HG03064 (cell line): ENCODE data around the gene FNDC1.

Experiments used
- ATAC-seq: cut with Tn5 transposase; IDR thresholded peaks from one replicate; pipeline ENCODE4 v1.9.1; 2021; ENCODE audit warnings: low read depth; ENCODE audit not compliant: unreplicated experiment

The FNDC1 gene

GRCh38 chr6:159203304-159204005, 34.3 kb downstream of the FNDC1 start:
- ATAC-seq, result no peak

GRCh38 chr6:159204605-159205004, 35.4 kb downstream of the FNDC1 start:
- ATAC-seq, result no peak

DNA sequence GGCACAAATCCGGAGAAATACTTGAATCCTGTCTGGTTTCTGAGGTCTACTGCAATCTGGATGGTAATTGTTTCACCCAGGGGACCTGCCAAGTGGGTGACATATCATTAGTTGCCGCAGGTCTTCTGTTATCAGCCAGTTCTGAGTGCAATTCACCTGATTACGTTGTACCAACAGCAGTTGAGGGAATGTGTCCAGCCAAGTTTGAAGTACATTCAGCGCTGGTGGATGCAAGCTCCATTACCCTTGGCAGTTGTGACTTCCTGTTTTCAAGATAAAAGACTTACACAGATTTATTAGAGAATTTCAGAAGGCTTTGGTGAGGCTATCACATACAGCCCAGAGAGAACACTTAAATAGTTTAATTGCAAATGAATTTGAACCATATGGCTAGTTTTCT, 42.8 kb downstream of the FNDC1 start:
- ATAC-seq, result no peak

DNA sequence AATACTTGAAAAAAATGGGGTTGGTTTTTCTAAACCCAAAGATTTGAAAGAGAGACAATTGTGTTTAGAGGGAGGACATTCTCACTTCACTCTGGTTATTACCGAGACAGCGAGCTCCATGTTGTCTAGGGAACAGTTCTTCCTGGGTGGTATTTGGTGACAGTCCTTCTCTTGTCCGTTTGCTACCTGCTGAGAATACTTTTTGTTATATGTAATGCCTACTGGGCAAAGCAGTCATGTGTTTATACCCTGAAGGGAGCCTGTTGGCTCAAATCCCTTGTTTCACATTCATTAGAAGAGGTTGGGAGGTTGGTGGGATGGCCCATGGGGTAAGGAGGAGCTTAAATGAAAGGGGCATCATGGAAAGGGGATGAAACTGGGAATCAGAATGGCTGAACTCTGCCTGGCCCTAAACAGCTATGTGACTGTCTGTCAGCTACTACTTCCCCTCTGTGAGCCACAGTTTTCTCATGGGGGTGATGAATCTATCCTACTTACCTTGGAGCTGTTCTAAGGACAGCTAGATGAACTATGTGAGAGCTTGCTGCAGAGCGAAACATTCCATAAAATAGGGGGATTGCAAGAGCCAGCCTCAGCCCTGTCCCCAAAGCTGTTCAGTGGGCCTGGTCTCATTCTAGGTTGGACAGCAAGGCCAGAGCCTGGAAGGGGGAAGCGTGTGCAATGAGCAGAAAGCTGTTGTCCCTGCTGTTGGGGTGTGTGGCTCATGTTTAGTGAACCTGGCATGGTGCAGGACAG, 43.5 kb downstream of the FNDC1 start:
- no peak for ATAC-seq

DNA sequence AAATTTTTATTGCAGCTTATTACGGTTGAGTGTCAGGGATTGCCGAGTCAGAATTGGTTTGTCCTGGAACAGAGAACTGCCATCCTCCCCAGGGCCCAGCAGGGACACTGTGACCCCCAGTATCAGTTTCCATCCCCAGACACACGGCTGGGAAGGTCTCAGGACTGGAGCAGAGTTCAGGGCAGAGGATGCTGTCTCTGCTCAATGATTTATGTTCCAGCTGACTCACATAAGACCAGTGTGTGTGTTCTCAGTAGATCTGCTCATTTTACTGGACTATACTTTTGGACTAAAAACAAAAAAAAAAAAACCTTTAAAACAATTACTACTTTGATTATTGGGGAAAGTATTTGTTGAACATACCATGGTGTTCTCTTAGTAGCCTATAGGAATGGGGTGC, 44.2 kb downstream of the FNDC1 start:
- no peak for ATAC-seq

DNA sequence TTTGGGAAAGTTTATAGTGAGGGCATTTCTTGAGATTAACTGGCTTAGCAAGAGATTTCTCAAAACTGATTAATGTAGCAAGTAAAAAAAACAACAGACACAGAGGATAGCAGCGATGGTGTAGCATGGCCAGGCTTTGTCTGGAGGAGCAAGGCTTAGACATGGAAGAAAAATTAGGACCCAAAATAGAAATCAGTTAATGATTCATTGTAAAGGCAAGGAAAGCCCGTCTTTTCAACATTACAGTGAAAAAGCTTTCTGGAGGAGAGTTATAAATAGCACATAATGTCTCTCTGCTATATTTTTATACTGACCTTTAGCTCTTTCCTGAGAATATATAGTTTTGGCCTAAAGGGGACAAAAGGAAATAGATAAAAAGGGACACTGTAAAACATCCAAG, 45.1 kb downstream of the FNDC1 start:
- no peak for ATAC-seq

DNA sequence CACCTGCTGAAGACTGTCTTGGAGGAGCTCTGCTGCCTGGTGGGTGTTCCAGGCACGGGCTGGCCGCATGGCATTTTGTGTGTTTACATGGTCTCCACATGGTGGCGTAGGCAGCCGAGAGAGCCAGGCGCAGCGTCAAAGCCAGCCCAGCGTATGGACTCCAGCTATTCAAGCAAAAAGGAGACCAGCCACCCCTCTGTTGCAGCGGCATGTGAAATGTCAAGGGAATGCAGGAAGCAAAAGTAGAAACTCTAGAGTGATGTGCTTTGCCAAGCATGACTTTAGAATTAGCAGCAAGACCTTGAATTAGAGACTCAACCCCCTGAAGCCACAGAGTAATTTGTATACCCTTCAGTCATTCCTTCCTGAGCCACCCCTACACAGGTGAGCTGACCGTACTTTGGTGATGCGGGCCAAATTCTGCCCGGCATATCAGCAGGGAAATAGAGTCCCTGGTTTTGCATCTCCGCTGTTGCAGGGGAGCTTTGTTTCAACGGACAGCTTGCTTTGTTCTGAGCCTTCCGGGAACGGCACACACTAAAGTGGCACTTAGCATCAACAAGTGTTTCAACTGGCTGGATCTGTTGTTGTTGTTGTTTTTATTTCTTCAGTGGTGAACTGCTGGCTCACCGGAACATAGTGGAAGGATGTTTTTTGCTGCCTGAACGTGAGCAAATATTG, 48.5 kb downstream of the FNDC1 start:
- ATAC-seq, result peak; percentile 82

DNA sequence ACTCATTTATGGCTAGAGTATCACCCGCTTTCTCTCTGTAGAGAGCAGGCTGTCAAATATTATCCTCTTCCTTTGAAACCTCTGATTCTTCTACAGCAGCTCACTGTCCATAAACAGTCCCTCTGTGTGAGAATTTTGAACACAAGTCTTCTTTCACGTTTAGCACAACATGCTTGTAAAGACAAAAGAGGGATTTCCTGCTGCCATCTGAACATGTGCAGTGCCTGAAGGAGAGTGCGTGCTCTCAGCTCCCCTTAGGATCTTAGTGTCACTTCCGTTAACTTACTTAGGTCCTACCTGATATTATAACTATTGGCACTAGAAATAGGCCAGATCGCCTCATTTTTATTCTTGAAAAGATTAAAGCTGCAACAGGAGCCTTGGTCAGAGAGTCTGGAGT, 50.9 kb downstream of the FNDC1 start:
- ATAC-seq, result no peak

GRCh38 chr6:159221486-159222170, 52.4 kb downstream of the FNDC1 start:
- no peak for ATAC-seq

DNA sequence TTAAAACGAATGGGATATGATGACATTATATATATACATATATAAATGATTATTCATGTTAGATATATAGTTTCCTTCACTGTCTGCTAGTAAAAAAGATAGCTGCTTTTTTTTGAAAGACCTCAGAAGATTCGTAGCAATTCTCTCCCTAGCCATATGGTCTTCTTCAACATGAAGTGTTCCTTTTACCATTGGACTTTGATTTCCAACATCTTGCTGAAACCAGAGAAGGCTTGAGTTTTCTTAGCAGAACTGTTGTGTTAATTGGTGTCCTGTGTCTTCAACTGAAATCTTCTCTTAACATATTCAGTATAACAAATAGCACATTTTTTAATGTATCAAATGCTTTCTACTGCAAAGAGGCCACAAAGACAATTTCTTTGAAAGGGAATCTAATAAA, 55.3 kb downstream of the FNDC1 start:
- no peak for ATAC-seq

GRCh38 chr6:159229651-159230051, 60.5 kb downstream of the FNDC1 start:
- ATAC-seq, result no peak

- no peak for ATAC-seq
Observed at GRCh38 chr6:159232106-159232645, 63.0 kb downstream of the FNDC1 start.

- no peak for ATAC-seq
Observed at GRCh38 chr6:159232751-159233150, 63.6 kb downstream of the FNDC1 start.

DNA sequence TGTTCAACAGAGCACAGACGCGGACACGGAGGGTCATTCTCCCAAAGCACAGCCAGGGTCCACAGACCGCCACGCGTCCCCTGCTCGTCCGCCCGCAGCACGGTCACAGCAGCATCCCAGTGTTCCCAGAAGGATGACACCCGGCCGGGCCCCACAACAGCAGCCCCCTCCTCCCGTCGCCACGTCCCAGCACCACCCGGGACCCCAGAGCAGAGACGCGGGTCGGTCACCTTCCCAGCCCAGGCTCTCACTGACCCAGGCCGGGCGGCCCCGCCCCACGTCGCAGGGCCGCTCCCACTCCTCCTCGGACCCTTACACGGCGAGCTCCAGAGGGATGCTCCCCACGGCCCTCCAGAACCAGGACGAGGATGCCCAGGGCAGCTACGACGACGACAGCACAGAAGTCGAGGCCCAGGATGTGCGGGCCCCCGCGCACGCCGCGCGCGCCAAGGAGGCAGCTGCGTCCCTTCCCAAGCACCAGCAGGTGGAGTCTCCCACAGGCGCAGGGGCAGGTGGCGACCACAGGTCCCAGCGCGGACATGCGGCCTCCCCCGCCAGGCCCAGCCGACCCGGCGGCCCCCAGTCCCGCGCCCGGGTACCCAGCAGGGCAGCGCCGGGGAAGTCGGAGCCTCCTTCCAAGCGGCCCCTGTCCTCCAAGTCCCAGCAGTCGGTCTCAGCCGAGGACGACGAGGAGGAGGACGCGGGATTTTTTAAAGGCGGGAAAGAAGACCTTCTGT, 64.3 kb downstream of the FNDC1 start:
- no peak for ATAC-seq

- ATAC-seq, result no peak
Observed at GRCh38 chr6:159234102-159234553, 64.9 kb downstream of the FNDC1 start.

DNA sequence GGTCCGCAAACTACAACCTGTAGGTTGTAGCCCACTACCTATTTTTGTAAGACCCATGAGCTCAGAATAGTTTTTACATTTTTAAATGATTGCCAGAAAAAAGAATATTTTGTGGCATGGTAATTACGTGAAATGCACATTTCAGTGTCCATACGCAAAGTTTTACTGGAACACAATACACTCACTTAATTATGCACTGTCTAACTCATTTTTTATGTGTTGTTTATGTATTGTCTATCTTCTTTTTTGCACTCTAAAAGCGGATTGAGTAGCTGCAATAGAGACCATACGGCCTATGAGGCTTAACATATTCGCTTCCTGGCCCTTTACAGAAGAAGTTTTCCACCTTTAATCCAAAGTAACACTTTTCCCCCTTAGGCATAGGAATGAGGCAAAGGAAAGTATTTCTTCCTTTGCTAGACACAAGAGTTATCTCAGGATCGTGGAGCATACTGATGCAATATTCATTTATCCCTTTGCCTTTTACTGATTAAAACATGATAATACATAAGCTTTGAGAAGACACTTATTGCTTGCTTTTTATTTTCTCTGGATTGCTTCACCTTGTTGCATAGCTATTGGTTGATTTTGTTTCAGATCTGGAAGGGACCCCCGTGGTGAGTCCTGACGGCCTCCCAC, 69.8 kb downstream of the FNDC1 start:
- no peak for ATAC-seq

GRCh38 chr6:159249128-159249527, 79.9 kb downstream of the FNDC1 start:
- no peak for ATAC-seq

GRCh38 chr6:159249752-159250151, 80.6 kb downstream of the FNDC1 start:
- no peak for ATAC-seq

DNA sequence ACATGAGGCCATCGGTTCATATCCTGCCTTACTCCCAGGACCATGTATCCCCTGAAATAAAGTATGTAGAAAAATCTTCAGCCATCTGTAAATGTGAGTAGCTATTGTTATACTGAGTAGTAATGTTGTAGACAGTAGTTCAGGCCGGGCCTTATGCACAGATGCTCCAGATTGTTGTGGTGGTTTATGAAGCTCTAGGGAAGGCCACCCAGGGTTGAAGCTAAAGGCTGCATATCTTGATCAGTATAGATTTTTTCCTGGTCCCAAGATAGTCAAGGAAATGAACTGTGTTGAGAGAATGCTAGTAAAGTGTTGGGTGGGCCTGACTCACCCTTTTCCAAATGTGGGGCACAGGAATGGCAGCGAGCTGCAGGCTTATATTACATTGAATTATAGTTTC, 81.4 kb downstream of the FNDC1 start:
- no peak for ATAC-seq
